ENCODE measurements around the gene CDC42.
A peak's percentile ranks its signal among the peaks of the same experiment; 100 is the strongest.

The CDC42 gene

GRCh38 chr1:22096036-22096435 lies 43.5 kb downstream of the CDC42 start:
- no peak for TF ChIP-seq POLR2A (IDR thresholded peaks at IDR 0.05; ENCODE audit: low read depth, low read length)
- no peak for TF ChIP-seq SPI1 (IDR thresholded peaks at IDR 0.05; ENCODE audit: low read depth, low read length)
- no peak for TF ChIP-seq POU2F2 (IDR thresholded peaks at IDR 0.05; ENCODE audit: low read depth, low read length)
- TF ChIP-seq POLR2AphosphoS5 (IDR thresholded peaks at IDR 0.05; ENCODE audit: low read depth, low read length) = no peak
- TF ChIP-seq PAX5 (IDR thresholded peaks at IDR 0.05; ENCODE audit: insufficient read depth, low read length, severe bottlenecking) = no peak
- TF ChIP-seq TAF1 (IDR thresholded peaks at IDR 0.05; ENCODE audit: low read depth, low read length) = no peak
- FAIRE-seq = no peak

GRCh38 chr1:22096463-22096862 lies 44.0 kb downstream of the CDC42 start:
- TF ChIP-seq POLR2A (IDR thresholded peaks at IDR 0.05; ENCODE audit: low read depth, low read length) (0 out of 2 replicates have a peak, but pooled peaks have one; percentile 22), POLR2AphosphoS5 (IDR thresholded peaks at IDR 0.05; ENCODE audit: low read depth, low read length) (no peak; the same call in 1 of the 2 replicates), TAF1 (IDR thresholded peaks at IDR 0.05; ENCODE audit: low read depth, low read length) (no peak), SPI1 (IDR thresholded peaks at IDR 0.05; ENCODE audit: low read depth, low read length) (no peak), PAX5 (IDR thresholded peaks at IDR 0.05; ENCODE audit: insufficient read depth, low read length, severe bottlenecking) (no peak), POU2F2 (IDR thresholded peaks at IDR 0.05; ENCODE audit: low read depth, low read length) (no peak)
- DNase-seq (ENCODE audit: insufficient read length, low spot score) (no peak), FAIRE-seq (no peak)

More at GRCh38 chr1:22096036-22096435, 43.5 kb downstream of the CDC42 start:
- DNase-seq (ENCODE audit: insufficient read length, low spot score) = no peak

- DNase-seq (ENCODE audit: insufficient read length, low spot score) = no peak
- FAIRE-seq = no peak
- peak; percentile 51 for TF ChIP-seq POLR2AphosphoS5 (IDR thresholded peaks at IDR 0.05; ENCODE audit: low read depth, low read length)
- no peak for TF ChIP-seq PAX5 (IDR thresholded peaks at IDR 0.05; ENCODE audit: insufficient read depth, low read length, severe bottlenecking)
- TF ChIP-seq TAF1 (IDR thresholded peaks at IDR 0.05; ENCODE audit: low read depth, low read length) = no peak
- TF ChIP-seq POU2F2 (IDR thresholded peaks at IDR 0.05; ENCODE audit: low read depth, low read length) = 0 out of 2 replicates have a peak, but pooled peaks have one; percentile 39
- TF ChIP-seq SPI1 (IDR thresholded peaks at IDR 0.05; ENCODE audit: low read depth, low read length) = no peak
- 0 out of 2 replicates have a peak, but pooled peaks have one; percentile 46 for TF ChIP-seq POLR2A (IDR thresholded peaks at IDR 0.05; ENCODE audit: low read depth, low read length)
Observed at GRCh38 chr1:22098752-22099151, 46.2 kb downstream of the CDC42 start.

- no peak for TF ChIP-seq SPI1 (IDR thresholded peaks at IDR 0.05; ENCODE audit: low read depth, low read length)
- TF ChIP-seq PAX5 (IDR thresholded peaks at IDR 0.05; ENCODE audit: insufficient read depth, low read length, severe bottlenecking) = no peak
- TF ChIP-seq POLR2AphosphoS5 (IDR thresholded peaks at IDR 0.05; ENCODE audit: low read depth, low read length) = 0 out of 2 replicates have a peak, but pooled peaks have one; percentile 26
- no peak for TF ChIP-seq POU2F2 (IDR thresholded peaks at IDR 0.05; ENCODE audit: low read depth, low read length)
- FAIRE-seq = no peak
- DNase-seq (ENCODE audit: insufficient read length, low spot score) = no peak
Observed at GRCh38 chr1:22100168-22100567, 47.7 kb downstream of the CDC42 start.

GRCh38 chr1:22101199-22101598 lies 48.7 kb downstream of the CDC42 start:
- DNase-seq (ENCODE audit: insufficient read length, low spot score) = no peak
- FAIRE-seq = peak; percentile 54
- TF ChIP-seq POU2F2 (IDR thresholded peaks at IDR 0.05; ENCODE audit: low read depth, low read length) (no peak), POLR2A (IDR thresholded peaks at IDR 0.05; ENCODE audit: low read depth, low read length) (no peak), TAF1 (IDR thresholded peaks at IDR 0.05; ENCODE audit: low read depth, low read length) (no peak), SPI1 (IDR thresholded peaks at IDR 0.05; ENCODE audit: low read depth, low read length) (peak; percentile 75), POLR2AphosphoS5 (IDR thresholded peaks at IDR 0.05; ENCODE audit: low read depth, low read length) (no peak), PAX5 (IDR thresholded peaks at IDR 0.05; ENCODE audit: insufficient read depth, low read length, severe bottlenecking) (no peak)

GRCh38 chr1:22101995-22102394 lies 49.5 kb downstream of the CDC42 start:
- TF ChIP-seq POLR2AphosphoS5 (IDR thresholded peaks at IDR 0.05; ENCODE audit: low read depth, low read length) (no peak), POLR2A (IDR thresholded peaks at IDR 0.05; ENCODE audit: low read depth, low read length) (no peak), PAX5 (IDR thresholded peaks at IDR 0.05; ENCODE audit: insufficient read depth, low read length, severe bottlenecking) (no peak), TAF1 (IDR thresholded peaks at IDR 0.05; ENCODE audit: low read depth, low read length) (no peak), SPI1 (IDR thresholded peaks at IDR 0.05; ENCODE audit: low read depth, low read length) (no peak), POU2F2 (IDR thresholded peaks at IDR 0.05; ENCODE audit: low read depth, low read length) (no peak)
- FAIRE-seq = no peak
- no peak for DNase-seq (ENCODE audit: insufficient read length, low spot score)

GRCh38 chr1:22102746-22103145 lies 50.2 kb downstream of the CDC42 start:
- TF ChIP-seq TAF1 (IDR thresholded peaks at IDR 0.05; ENCODE audit: low read depth, low read length) (no peak), PAX5 (IDR thresholded peaks at IDR 0.05; ENCODE audit: insufficient read depth, low read length, severe bottlenecking) (no peak), POLR2A (IDR thresholded peaks at IDR 0.05; ENCODE audit: low read depth, low read length) (no peak), POLR2AphosphoS5 (IDR thresholded peaks at IDR 0.05; ENCODE audit: low read depth, low read length) (no peak), POU2F2 (IDR thresholded peaks at IDR 0.05; ENCODE audit: low read depth, low read length) (no peak), SPI1 (IDR thresholded peaks at IDR 0.05; ENCODE audit: low read depth, low read length) (no peak)
- FAIRE-seq = no peak

GRCh38 chr1:22104094-22104493 lies 51.6 kb downstream of the CDC42 start:
- FAIRE-seq = no peak
- DNase-seq (ENCODE audit: insufficient read length, low spot score) = no peak
- no peak for TF ChIP-seq TAF1 (IDR thresholded peaks at IDR 0.05; ENCODE audit: low read depth, low read length)
- no peak for TF ChIP-seq PAX5 (IDR thresholded peaks at IDR 0.05; ENCODE audit: insufficient read depth, low read length, severe bottlenecking)
- no peak for TF ChIP-seq POLR2A (IDR thresholded peaks at IDR 0.05; ENCODE audit: low read depth, low read length)
- TF ChIP-seq SPI1 (IDR thresholded peaks at IDR 0.05; ENCODE audit: low read depth, low read length) = no peak

More at GRCh38 chr1:22102746-22103145, 50.2 kb downstream of the CDC42 start:
- no peak for DNase-seq (ENCODE audit: insufficient read length, low spot score)

GRCh38 chr1:22104865-22105437 lies 52.4 kb downstream of the CDC42 start:
- FAIRE-seq = no peak
- TF ChIP-seq TAF1 (IDR thresholded peaks at IDR 0.05; ENCODE audit: low read depth, low read length) (no peak), POU2F2 (IDR thresholded peaks at IDR 0.05; ENCODE audit: low read depth, low read length) (no peak), PAX5 (IDR thresholded peaks at IDR 0.05; ENCODE audit: insufficient read depth, low read length, severe bottlenecking) (no peak), POLR2A (IDR thresholded peaks at IDR 0.05; ENCODE audit: low read depth, low read length) (no peak), POLR2AphosphoS5 (IDR thresholded peaks at IDR 0.05; ENCODE audit: low read depth, low read length) (no peak), SPI1 (IDR thresholded peaks at IDR 0.05; ENCODE audit: low read depth, low read length) (no peak)
- no peak for DNase-seq (ENCODE audit: insufficient read length, low spot score)
